HG02981 (cell line): ENCODE results near the gene PRSS1.
"Not testable (repeated sequence)": the region's sequence is repeated elsewhere in the genome, so short reads cannot be mapped to it uniquely, and the experiment has no call there.

Experiments used
- ATAC-seq: cut with Tn5 transposase; IDR thresholded peaks from one replicate; pipeline ENCODE4 v1.9.1; 2021; ENCODE audit warnings: mild to moderate bottlenecking, moderate library complexity; ENCODE audit not compliant: unreplicated experiment

The PRSS1 gene

DNA sequence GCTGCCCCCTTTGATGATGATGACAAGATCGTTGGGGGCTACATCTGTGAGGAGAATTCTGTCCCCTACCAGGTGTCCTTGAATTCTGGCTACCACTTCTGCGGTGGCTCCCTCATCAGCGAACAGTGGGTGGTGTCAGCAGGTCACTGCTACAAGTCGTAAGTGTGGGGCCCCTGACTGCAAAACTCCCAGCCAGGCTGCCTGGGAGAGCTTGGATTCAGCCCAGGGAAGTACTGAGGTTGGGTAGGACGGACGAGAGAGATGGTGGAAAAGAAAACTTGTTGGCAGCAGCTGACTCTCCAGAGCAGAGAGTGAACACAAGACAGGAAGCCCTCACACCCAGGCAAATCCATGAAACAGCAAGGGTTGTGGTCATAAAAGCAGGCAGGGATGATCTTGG is 22.8 kb downstream of the PRSS1 start:
- ATAC-seq, result no peak

DNA sequence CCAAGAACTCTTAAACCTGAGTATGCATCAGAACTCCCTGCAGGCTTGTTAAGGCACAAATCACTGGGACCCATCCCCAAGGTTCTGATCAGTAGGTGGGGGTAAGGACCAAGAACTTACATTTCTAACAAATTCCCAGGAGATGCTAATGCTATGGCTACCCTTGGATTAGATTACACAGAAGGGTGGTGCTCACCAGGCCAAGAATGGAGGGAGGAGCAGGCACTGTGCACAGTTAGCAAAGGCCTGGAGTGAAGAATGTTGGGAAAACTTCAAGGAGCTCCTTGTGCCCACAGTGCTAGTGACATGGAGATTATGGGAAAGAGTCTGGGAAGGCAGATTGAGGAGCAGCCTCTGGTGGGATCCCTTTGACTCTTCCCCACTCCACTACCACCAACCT is 23.4 kb downstream of the PRSS1 start:
- ATAC-seq, result no peak

DNA sequence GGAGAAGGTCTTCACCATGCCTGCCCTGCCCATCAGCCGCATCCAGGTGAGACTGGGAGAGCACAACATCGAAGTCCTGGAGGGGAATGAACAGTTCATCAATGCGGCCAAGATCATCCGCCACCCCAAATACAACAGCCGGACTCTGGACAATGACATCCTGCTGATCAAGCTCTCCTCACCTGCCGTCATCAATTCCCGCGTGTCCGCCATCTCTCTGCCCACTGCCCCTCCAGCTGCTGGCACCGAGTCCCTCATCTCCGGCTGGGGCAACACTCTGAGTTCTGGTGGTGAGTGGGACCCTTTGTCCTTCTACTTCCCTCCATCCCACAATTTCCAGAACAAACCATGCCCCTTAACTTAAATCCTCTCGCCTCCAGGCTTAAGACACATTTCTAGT is 24.0 kb downstream of the PRSS1 start:
- no peak for ATAC-seq

DNA sequence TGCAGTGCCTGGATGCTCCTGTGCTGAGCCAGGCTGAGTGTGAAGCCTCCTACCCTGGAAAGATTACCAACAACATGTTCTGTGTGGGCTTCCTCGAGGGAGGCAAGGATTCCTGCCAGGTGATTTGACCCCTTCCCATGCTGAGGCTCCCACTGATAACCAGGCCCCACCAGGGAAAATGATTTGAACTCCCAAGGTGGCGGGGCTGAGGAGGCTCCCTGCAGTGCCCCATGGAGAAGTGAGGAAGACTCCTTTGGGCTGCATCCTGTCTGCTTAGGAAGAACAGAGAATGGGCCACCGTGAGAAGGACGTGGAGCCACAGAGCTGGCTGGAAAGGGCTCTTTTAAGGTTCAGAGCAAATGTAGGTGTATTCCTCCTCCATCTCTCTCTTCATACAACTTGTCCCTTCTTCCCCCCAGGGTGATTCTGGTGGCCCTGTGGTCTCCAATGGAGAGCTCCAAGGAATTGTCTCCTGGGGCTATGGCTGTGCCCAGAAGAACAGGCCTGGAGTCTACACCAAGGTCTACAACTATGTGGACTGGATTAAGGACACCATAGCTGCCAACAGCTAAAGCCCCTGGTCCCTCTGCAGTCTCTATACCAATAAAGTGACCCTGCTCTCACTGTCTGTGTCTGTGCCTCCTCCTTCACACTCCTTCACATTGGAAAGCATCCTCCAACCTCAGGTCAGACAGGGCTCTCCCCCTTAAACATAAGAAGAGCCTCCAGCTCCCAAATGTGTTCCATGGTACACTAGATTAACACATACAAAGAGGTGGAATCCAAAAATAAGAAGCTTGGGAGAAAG is 24.9 kb downstream of the PRSS1 start:
- ATAC-seq, result no peak

DNA sequence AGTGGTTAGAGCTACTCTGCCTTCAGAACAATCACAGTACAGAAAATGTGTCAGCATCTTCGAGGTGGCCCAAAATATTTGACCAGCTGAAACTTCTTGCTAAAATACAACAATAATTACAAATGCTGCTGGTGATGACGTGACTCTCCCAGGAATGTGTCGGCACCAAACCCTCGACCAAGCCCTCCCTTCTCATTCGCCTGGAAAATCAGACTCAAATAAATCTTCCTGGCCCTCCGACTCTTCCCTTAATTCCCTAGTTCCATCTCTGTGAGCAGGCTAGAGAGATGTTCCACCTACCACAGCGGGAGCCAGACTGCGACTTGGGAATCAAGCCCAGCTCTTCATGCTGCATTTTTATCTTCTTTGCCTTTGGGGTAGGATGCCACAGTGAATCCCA is 25.6 kb downstream of the PRSS1 start:
- no peak for ATAC-seq

DNA sequence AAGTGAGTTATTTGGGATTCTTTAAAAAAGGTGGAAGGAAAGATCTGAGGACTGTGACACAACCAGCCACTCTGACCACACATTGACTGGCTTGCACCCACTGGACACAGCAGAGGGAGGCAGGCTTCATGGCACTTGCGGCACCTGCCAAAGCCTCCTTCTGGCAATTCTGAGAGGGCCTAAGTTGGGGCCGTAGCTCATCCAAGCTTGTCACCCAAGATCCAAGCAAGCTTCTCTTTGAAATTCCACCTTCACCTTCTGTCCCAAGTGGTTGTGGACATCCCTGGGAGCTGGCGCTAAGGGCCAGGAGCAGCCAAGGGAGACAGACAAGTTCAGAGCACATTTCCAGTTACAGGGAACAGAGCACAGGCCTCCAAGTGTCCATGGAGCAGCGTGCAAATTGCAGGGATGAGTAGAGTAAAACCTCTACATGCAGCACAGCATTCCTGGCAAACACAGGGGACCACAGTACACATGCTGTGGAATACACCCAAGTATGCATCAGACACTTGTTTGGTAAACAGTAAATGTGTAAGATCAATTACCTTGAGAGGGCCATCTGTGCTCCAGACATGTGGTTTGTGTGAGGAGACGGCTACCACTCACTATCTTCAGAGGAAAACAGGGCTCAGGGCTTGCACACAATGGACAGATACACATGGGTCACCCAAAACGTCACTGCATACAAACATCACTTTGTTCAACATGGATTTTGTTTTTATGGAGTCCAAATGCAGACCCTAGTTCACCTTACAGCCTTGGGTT is 26.3 kb downstream of the PRSS1 start:
- ATAC-seq, result not testable (repeated sequence)

DNA sequence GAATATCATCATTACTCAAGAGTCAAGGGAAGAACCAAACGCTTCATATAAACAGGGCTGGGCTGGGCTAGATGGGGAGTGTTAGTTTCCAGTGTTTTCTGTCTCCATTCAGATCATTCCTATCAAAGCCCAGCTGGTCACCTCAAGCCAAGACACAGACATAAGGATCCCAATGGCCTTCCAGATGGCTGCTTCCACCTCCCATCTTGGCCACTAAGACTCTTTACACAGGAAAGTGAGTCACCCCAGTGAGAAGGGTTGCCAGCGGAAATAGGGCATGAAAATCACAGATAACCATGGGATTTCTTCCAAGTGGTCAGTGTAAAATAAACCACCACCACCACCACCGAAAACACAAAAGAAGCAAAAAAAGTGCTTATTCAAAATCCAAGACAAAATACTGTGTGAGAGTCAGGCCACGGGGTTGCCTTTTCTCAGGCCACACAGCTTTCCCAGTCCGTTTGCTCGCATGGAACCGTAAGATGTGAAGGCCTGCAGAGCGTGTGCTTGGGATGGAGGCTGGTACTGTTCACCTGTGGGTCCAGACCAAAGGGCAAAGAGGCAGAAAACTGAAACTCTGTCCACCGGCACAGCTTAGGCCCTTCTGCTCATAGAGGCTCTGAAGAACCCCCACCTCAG is 27.1 kb downstream of the PRSS1 start:
- no peak for ATAC-seq

DNA sequence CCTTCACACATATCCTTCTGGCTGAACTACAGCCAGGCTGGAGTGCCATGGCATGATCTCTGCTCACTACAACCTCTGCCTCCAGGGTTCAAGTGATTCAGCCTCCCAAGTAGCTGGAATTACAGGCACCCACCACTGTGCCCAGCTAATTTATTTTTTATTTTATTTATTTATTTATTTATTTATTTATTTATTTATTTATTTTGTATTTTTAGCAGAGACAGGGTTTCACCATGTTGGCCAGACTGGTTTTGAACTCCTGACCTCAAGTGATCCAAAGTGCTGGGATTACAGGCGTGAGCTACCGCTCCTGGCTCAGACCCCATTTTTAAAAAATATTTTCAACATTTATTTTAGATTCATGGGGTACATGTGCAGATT is 27.6 kb downstream of the PRSS1 start:
- ATAC-seq, result not testable (repeated sequence)

DNA sequence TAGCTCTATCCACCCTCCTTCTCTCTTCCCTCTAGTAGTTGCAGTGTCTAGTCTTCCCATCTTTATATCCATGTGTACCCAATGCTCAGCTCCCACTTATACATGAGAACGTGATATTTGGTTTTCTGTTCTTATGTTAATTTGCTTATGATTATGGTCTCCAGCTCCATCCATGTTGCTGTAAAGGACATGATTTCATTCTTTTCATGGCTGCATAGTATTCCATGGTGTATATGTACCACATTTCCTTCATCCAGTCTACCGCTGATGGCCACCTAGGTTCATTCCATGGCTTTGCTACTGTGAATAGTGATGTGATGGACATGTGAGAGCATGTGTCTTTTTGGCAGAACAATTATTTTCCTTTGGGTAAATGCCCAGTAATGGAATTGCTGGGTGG is 28.0 kb downstream of the PRSS1 start:
- no peak for ATAC-seq

DNA sequence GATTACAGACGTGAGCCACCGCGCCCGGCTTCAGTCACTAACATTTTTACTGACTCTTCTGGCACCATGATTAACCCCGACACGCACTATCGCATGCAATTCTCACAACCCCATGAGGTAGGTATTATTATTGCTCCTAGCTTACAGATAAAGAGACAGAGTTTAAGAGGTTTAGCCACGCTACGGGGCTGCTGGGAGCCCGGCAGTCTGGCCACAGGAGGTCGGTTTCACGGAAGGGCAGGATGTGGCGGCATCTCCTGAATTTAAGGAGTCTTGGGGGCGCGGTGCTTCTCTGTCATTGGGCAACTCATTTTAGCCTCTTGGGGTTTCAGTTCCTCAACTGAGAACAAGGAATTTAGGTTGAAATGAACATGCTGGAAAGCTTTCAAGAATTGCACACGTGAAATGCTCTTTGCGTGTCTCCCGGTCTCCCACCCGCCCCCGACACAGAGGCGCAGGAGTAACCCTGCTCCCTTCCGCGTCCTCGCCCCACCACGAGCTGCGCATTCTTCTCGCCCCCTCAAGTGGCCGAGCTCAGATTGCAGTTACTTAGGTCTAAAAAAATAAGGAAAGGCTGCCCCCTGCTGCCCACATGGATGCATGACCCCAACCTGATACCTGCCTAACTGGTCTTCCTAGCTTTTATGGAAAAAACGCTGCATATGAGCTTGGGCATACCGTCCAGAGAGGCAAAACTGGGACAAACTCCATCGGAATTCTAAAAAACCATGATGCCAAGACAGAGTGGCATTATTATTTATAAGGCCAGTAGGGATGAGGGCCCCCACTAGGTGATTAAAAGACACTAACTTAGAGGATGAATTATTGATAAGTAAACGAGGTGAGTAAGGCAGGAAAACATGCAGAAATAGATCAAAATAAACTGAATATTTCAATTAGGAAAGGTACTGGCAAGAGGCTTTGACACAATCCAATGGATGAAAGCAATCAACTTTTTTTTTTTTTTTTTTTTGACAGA is 33.9 kb downstream of the PRSS1 start:
- ATAC-seq, result peak; percentile 88

DNA sequence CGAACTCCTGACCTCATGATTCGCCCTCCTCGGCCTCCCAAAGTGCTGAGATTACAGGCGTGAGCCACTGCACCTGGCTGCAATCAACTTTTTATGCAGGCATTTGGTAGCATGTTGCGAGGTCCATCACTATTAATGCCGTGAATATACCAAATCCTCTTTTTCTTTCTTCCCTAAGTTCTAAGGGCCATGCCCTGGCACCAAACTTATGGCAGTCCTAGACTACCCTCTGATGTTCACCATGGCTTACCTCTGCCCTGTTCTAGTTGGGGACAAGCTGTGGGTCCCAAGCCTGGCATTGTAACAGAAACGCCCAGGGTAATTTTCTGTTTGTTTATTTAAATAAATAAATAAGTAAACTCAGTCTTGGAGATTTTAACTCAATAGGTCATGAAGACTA is 34.8 kb downstream of the PRSS1 start:
- ATAC-seq, result no peak

DNA sequence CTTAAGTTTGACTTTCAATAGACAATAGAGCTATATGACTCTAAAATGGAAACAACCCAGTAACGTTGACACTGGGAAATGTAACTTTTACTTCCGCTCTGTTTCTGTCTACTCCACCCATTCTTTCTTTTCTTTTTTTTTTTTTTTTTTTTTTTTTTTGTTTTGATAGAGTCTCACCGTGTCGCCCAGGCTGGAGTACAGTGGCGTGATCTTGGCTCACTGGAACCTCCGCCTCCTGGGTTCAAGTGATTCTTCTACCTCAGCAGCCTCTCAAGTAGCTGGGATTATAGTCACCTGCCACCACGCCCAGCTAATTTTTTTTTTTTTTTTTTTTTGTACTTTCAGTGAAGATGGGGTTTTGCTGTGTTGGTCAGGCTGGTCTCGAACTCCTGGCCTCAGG is 35.4 kb downstream of the PRSS1 start:
- no peak for ATAC-seq

DNA sequence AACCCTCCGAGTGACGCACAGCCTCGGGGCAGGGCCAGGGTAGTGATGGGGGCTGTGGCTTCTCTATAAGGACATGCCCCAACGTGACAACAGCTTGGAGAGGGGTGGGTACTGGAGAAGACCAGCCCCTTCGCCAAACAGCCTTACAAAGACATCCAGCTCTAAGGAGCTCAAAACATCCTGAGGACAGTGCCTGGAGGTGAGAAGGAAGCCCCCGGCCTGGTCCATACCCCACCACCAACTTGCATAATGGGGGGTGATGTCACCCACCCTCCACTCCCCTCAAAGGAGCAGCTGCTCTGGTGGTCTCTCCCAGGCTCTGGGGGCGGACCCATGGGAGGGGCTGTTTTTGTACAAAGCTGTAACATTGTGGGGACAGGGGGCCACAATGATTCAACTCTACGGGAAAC is 36.6 kb downstream of the PRSS1 start:
- ATAC-seq, result no peak

DNA sequence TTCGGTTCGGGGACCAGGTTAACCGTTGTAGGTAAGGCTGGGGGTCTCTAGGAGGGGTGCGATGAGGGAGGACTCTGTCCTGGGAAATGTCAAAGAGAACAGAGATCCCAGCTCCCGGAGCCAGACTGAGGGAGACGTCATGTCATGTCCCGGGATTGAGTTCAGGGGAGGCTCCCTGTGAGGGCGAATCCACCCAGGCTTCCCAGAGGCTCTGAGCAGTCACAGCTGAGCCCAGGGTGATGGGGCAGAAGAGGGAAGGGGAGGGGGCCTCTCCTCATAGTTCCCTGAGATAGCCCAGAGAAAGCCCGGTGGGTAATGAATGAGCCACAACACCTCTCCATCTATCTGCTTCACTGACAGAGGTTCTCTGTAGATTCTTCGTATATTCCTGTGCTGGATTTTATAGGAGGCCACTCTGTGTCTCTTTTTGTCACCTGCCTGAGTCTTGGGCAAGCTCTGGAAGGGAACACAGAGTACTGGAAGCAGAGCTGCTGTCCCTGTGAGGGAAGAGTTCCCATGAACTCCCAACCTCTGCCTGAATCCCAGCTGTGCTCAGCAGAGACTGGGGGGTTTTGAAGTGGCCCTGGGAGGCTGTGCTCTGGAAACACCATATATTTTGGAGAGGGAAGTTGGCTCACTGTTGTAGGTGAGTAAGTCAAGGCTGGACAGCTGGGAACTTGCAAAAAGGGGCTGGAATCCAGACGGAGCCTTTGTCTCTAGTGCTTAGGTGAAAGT is 37.9 kb downstream of the PRSS1 start:
- ATAC-seq, result no peak

DNA sequence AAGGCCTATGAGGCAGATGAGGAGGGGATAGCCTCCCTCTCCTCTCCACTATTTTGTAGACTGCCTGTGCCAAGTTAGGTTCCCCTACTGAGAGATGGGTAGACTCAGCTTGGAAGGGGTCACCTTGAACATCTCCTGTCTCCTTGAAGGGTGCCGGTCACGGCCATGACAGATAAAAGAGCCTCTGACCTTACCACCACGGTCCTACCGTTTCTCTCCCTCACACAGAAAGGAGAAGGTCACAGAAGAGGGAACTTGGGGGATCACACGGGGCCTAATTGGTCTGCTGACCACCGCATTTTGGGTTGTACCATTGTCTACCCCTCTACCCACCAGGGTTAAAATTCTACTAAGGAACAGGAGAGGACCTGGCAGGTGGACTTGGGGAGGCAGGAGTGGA is 38.5 kb downstream of the PRSS1 start:
- ATAC-seq, result no peak

DNA sequence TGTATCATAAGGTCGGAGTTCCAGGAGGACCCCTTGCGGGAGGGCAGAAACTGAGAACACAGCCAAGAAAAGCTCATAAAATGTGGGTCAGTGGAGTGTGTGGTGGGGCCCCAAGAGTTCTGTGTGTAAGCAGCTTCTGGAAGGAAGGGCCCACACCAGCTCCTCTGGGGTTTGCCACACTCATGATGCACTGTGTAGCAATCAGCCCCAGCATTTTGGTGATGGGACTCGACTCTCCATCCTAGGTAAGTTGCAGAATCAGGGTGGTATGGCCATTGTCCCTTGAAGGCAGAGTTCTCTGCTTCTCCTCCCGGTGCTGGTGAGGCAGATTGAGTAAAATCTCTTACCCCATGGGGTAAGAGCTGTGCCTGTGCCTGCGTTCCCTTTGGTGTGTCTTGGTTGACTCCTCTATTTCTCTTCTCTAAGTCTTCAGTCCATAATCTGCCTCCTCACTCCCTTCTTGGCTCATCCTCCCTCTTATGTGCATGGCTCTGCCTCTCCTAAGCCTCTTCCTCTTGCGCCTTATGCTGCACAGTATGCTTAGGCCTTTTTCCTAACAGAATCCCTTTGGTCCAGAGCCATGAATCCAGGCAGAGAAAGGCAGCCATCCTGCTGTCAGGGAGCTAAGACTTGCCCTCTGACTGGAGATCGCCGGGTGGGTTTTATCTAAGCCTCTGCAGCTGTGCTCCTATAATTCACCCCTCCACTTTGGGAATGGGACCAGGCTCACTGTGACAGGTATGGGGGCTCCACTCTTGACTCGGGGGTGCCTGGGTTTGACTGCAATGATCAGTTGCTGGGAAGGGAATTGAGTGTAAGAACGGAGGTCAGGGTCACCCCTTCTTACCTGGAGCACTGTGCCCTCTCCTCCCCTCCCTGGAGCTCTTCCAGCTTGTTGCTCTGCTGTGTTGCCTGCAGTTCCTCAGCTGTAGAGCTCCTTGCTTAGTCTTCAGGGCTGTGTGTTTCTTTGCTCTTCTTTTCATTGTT is 39.3 kb downstream of the PRSS1 start:
- no peak for ATAC-seq

DNA sequence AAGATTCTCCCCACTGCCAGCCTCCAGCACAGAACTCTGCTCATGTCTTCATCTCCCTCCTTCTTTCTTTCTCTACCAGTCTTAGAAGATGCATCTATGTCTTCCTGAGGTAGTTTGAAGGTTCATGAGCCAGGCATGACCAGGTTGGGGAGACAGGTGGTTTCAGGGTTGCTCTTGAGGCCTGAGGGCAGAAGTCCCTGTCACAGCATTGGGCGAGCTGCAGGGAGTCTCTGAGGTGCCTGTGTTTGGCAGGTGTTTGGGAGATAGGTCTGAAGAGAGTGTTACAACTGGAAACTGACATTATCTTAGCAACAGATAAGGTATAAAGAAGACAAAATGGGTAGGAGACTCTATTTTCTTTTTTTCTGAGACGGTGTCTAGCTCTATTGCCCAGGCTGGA is 40.2 kb downstream of the PRSS1 start:
- ATAC-seq, result no peak

DNA sequence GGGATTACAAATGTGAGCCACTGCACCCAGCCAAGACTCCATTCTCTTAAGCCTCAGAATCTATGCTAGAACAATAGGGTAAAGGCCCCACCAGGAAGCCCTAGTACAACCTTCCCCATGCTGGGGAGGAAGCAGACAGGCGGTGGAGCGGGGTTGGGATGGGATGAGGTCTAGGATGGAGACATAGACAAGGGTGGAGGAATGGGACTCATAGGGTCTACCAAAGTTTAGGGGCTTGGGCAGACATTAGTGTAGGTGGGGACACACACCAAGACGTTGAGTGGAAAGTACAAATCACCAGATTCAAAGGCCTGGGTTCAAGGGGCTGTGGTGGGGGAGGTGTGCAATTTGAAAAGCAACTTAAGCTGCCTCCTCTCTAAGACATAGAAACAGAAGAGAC is 40.8 kb downstream of the PRSS1 start:
- ATAC-seq, result no peak

DNA sequence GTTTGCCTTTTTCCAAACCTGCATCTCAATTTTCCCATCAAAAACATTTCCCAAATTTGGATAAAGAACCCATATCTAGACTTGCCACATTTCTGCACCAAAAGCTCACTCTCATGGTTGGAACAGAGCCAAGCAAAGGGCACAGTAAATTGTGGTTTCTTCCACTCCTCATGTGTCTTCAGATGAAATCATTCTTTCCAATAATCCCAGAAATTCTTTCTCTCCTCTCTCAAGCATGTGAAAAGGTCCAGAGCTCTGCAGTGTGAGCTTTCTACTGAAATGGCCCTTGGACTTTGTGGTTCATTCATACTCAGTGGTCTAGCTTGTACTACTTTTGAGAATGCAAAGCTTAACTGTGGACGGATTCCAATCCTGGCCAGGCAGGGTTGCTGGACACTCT is 41.3 kb downstream of the PRSS1 start:
- no peak for ATAC-seq
